ENCODE measurements around the gene CD86. TPM values are rescaled to one million over a fixed set of nuclear protein-coding genes. Genes with fewer than 3 reads are reported as not detected.
A peak's percentile ranks its signal among the peaks of the same experiment; 100 is the strongest.

CD86 gene
- total RNA-seq, 3 donors from 2014 or later, result 3.7 to 5.8 (median 5.1) TPM

GRCh38 chr3:122060040-122060698 lies 5.0 kb downstream of the CD86 start:
- no peaks in the 10 kb centered on the region for H3K9me3 ChIP-seq
- ATAC-seq (no peak), DNase-seq (no peak)
- no peaks in the 10 kb centered on the region for H3K36me3 ChIP-seq (ENCODE audit: low read depth)
- no peaks in the 10 kb centered on the region for H3K4me1 ChIP-seq (ENCODE audit: low read depth)
- TF ChIP-seq CTCF (IDR thresholded peaks at IDR 0.05), result no peak
- intact Hi-C loops (cut with DNase I, micrococcal nuclease), result no loop called here
- H3K4me3 ChIP-seq, result no peak overlapping the region

DNA sequence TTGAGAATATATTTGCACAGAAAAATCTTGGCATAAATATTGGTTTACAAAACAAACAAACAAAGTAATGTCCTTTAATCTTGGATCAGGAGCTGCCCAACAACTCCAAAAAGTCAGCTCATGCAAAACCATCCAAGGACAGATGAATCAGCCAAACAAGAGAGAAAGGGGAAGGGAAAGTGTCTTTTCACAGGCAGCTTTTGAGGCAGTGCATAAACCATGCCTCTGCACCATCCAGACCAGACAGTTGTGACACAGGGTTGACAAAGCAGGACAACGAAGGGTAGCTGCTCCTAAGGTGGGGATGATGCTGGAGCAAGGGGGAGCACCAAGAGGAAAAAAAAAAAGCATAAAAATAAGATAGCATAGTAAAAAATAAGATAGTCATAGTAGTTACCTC lies 8.7 kb downstream of the CD86 start:
- ATAC-seq (peak; percentile 35), DNase-seq (no peak)
- intact Hi-C loops (cut with DNase I, micrococcal nuclease), result no loop called here
- no peak overlapping the region for H3K4me3 ChIP-seq
- H3K4me1 ChIP-seq (ENCODE audit: low read depth), result no peaks in the 10 kb centered on the region
- H3K36me3 ChIP-seq (ENCODE audit: low read depth), result no peaks in the 10 kb centered on the region
- no peak for TF ChIP-seq CTCF (IDR thresholded peaks at IDR 0.05)
- no peaks in the 10 kb centered on the region for H3K9me3 ChIP-seq

- no peak for TF ChIP-seq CTCF (IDR thresholded peaks at IDR 0.05)
- no peaks in the 10 kb centered on the region for H3K9me3 ChIP-seq
- ATAC-seq (no peak), DNase-seq (no peak)
- H3K4me1 ChIP-seq (ENCODE audit: low read depth), result no peaks in the 10 kb centered on the region
- H3K36me3 ChIP-seq (ENCODE audit: low read depth), result no peaks in the 10 kb centered on the region
- intact Hi-C loops (cut with DNase I, micrococcal nuclease), result no loop called here
- no peak overlapping the region for H3K4me3 ChIP-seq
Measured at GRCh38 chr3:122064326-122064725, 9.2 kb downstream of the CD86 start.

DNA sequence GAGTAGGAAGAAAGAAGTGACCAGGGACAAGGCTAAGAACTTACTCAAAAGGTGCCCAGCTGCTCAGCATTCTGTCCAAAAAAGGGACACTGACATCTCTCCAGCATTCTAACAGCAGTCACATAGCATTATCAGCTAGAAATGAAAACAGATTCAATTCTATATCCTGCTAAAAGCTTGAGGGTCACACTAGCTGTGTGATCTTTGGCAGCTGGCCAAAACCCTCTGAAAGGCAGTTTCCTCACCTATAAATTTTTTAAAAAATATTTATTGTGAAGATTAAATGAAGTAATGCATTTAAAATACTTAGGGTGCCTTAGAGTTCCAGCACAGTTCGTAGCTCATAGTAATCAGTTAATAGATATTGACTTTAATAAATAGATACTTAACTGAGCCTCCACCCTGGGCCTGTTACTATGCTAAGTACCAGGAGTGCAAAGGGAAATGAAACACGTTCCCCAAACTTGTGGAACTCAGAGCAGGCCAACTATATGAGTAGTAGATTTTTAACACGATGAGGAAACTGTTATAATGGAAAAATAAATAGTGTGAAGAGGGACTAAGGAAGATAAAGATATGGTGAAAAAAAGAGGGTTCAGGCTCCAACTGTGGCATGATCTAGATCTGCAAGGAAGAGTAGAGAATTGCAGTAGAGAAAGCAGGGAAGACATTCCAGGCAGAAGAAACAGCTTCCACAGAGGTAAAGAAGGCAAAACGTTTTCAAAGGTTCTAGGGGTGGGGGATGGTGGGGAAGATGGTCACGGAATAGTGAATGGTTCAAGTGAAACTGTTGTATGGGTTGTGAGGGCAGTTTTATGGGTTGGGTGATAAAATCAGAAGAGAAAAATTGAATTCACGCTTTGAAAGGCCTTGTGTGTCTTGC lies 11.4 kb downstream of the CD86 start:
- Histone ChIP-seq H3K36me3 (ENCODE audit: low read depth) (no peaks in the 10 kb centered on the region), H3K4me3 (no peak overlapping the region), H3K4me1 (ENCODE audit: low read depth) (no peaks in the 10 kb centered on the region), H3K9me3 (no peaks in the 10 kb centered on the region)
- TF ChIP-seq CTCF (IDR thresholded peaks at IDR 0.05), result no peak
- DNase-seq (no peak), ATAC-seq (no peak)
- intact Hi-C loops (cut with DNase I, micrococcal nuclease), result no loop called here

- no peak for DNase-seq
- no peak for TF ChIP-seq CTCF (IDR thresholded peaks at IDR 0.05)
- ATAC-seq, result no peak
- Histone ChIP-seq H3K9me3 (no peaks in the 10 kb centered on the region), H3K4me3 (no peak overlapping the region), H3K36me3 (ENCODE audit: low read depth) (no peaks in the 10 kb centered on the region), H3K4me1 (ENCODE audit: low read depth) (no peaks in the 10 kb centered on the region)
- intact Hi-C loops (cut with DNase I, micrococcal nuclease), result no loop called here
Measured at GRCh38 chr3:122067214-122067550, 12.0 kb downstream of the CD86 start.
